Left lung (tissue), 10 donors: ENCODE measurements around the gene ATP6V0A4. TPM values are rescaled to one million over a fixed set of nuclear protein-coding genes. Genes with fewer than 3 reads are reported as not detected.

ENCODE experiments used
- ATAC-seq: fragments of 200-7000 bp; cut with Tn5 transposase; one replicate; pipeline ENCODE4 v1.9.1; 2020; ENCODE audit warnings: moderate library complexity
- DNase-seq, 4 donors: peaks; one replicate each; pipeline ENCODE4 v3.0.0-alpha.2; 2013 to 2020
- H3K27ac ChIP-seq, 2 donors: fragments of 200-600 bp; sonication (generic) in 1 of 2; one replicate each; pipeline versions ENCODE4 v1.5.0 to v1.8.0; 2020 to 2021
- H3K27me3 ChIP-seq, 2 donors: fragments of 200-600 bp; sonication (generic) in 1 of 2; one replicate each; pipeline versions ENCODE4 v1.5.0 to v1.8.0; 2020 to 2021
- H3K36me3 ChIP-seq, 2 donors: fragments of 200-600 bp; sonication (generic) in 1 of 2; one replicate each; pipeline versions ENCODE4 v1.5.0 to v1.8.0; 2020 to 2021
- H3K4me1 ChIP-seq, 2 donors: fragments of 200-600 bp; one replicate each; pipeline ENCODE4 v1.8.0; 2021
- H3K4me3 ChIP-seq, 2 donors: fragments of 200-600 bp; sonication (generic) in 1 of 2; one replicate each; pipeline versions ENCODE4 v1.5.0 to v1.8.0; 2020 to 2021; ENCODE audit warnings: mild to moderate bottlenecking in 1 of 2
- H3K9me3 ChIP-seq, 2 donors: fragments of 200-600 bp; sonication (generic) in 1 of 2; one replicate each; pipeline versions ENCODE4 v1.5.0 to v1.8.0; 2020 to 2021
- intact Hi-C, 2 donors: fragments of 100-400 bp; cut with DNase I; formaldehyde crosslinking; loops; one replicate each; pipeline versions ENCODE4 v1.11.2 to v1.14.2; 2022
- polyA plus RNA-seq, 6 donors: library from polyadenylated mRNA; unstranded; fragments of 120-200 nt; gene quantifications; one replicate each; pipeline ENCODE4 v1.2.1, GENCODE V29; 2013; ENCODE audit not compliant: insufficient read length in 6 of 6
- total RNA-seq, 2 donors: library from RNA; stranded (reverse); fragmentation: NEBNext Ultra II Directional; extraction: Animal tissue kit (Norgen Biotek cat#: 25700); gene quantifications; one replicate each; pipeline ENCODE4 v1.2.1, GENCODE V29; 2021
- TF ChIP-seq, protein P1 (sequence below), 2 donors: fragments of 200-600 bp; sonication (generic) in 1 of 2; IDR thresholded peaks; one replicate each; pipeline versions ENCODE4 v1.5.0 to v1.8.0; 2021; ENCODE audit warnings: antibody characterized with exemption in 2 of 2
- donor health status: DM: no; HTN: yes; CAD: no.
- donor health status: DM: no; HTN: no; CAD: no.

Gene ATP6V0A4
- total and polyA plus RNA-seq, 8 donors, result 0.52 to 7.3 (median 0.87) TPM

GRCh38 chr7:138781004-138781403 is 17.0 kb downstream of the ATP6V0A4 start:
- TF ChIP-seq, protein P1, sequence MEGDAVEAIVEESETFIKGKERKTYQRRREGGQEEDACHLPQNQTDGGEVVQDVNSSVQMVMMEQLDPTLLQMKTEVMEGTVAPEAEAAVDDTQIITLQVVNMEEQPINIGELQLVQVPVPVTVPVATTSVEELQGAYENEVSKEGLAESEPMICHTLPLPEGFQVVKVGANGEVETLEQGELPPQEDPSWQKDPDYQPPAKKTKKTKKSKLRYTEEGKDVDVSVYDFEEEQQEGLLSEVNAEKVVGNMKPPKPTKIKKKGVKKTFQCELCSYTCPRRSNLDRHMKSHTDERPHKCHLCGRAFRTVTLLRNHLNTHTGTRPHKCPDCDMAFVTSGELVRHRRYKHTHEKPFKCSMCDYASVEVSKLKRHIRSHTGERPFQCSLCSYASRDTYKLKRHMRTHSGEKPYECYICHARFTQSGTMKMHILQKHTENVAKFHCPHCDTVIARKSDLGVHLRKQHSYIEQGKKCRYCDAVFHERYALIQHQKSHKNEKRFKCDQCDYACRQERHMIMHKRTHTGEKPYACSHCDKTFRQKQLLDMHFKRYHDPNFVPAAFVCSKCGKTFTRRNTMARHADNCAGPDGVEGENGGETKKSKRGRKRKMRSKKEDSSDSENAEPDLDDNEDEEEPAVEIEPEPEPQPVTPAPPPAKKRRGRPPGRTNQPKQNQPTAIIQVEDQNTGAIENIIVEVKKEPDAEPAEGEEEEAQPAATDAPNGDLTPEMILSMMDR (IDR thresholded peaks at IDR 0.05), result no peak
- Histone ChIP-seq H3K4me3 (no peak overlapping the region), H3K27me3 (no peaks in the 10 kb centered on the region), H3K27ac (no peak overlapping the region), H3K9me3 (peaks cover 0 to 2% of the 10 kb centered on the region in 2 donors), H3K4me1 (no peaks in the 10 kb centered on the region), H3K36me3 (no peaks in the 10 kb centered on the region)
- no peak for DNase-seq
- no peak for ATAC-seq
- intact Hi-C loops, result no loop called here

DNA sequence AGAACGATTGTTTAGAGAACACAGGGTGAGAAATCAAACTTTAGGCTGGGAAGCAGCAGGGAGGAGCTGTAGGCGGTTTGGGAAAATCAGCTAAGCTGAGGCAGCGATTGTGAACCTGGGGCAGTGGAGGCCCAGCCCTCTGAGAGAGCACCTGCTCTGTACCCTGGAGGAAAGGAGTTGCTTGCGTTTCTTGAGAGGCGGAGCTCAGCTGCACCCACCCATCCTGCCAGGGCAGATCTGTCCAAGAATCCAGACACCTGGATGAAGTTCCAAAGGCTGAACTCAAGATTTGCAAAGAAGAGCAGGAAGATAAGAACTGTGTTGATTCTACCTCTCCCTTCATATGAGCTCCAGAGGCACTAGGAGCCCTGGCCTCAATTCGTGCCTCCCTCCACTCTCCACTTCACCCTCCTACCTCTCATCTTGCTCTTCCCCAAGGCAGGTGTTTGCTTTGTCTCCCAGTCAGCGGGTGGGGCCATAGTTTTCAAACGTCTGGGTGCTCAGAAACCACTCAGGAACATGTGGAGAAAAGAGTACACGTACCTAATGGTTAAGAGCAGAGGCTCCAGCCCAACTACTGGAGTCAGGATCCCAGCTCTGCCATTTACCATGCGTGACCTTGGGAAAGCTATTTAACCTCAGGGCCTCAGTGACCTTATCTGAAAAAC is 21.7 kb downstream of the ATP6V0A4 start:
- intact Hi-C loops, result no loop called here
- peak; percentile 88 for ATAC-seq
- H3K27ac ChIP-seq, result no peak overlapping the region

DNA sequence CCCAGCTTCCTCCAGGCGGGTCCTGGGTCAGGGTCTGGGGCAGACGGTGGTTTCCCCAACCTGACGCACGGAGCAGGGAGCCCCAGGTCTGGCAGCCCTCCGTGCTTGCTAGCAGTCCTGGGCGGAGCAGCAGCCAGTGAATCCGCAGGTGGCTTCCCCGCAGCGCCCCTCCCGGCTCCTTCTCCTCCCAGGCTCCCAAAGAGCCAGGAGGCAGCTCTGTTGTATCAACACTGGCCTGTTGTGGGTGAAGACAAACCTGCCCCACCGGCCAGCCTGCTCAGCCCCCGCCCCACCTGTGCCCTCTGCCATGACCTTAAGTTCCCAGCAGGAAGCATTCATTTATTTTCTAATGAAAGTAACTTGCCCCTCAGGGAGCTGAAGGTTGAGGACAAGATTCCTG is 24.2 kb downstream of the ATP6V0A4 start:
- Histone ChIP-seq H3K27ac (no peak overlapping the region), H3K9me3 (no peaks in the 10 kb centered on the region), H3K4me3 (no peak overlapping the region), H3K36me3 (no peaks in the 10 kb centered on the region), H3K4me1 (no peaks in the 10 kb centered on the region), H3K27me3 (peaks cover 0 to 7% of the 10 kb centered on the region in 2 donors)
- no peak for ATAC-seq
- DNase-seq, result no peak
- TF ChIP-seq, protein P1 (IDR thresholded peaks at IDR 0.05), result no peak
- intact Hi-C loops, result no loop called here

More for the DNA sequence above, 21.7 kb downstream of the ATP6V0A4 start:
- Histone ChIP-seq H3K36me3 (no peaks in the 10 kb centered on the region), H3K9me3 (no peaks in the 10 kb centered on the region), H3K27me3 (peaks cover 0 to 7% of the 10 kb centered on the region in 2 donors), H3K4me1 (no peaks in the 10 kb centered on the region), H3K4me3 (no peak overlapping the region)
- peak in 1 of 4 donors; percentile 72 for DNase-seq
- TF ChIP-seq, protein P1 (IDR thresholded peaks at IDR 0.05), result no peak

DNA sequence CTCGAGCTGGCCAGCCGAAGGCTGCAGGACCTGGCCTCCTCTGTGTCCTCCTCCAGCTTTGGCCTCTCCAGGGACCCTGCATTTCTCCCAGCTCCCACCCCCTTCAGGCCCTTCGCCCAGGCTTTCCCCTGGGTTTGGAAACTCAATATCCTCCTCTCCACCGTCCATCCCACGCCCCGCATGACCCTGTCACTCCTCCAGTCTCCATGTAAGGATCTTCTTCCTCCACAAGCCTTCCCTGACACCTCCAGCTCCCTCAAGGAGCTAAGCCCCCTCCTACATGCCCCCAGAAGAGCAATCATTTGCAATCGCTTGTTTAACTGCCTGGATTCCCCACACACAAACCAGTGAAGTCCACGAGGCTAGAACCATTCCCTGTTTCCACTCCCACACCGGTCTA is 24.8 kb downstream of the ATP6V0A4 start:
- TF ChIP-seq, protein P1 (IDR thresholded peaks at IDR 0.05), result no peak
- peaks cover 0 to 7% of the 10 kb centered on the region in 2 donors for H3K27me3 ChIP-seq
- no peaks in the 10 kb centered on the region for H3K4me1 ChIP-seq
- no peak for ATAC-seq
- intact Hi-C loops, result no loop called here
- no peak overlapping the region for H3K27ac ChIP-seq
- H3K36me3 ChIP-seq, result no peaks in the 10 kb centered on the region
- no peak for DNase-seq
- H3K9me3 ChIP-seq, result no peaks in the 10 kb centered on the region
- no peak overlapping the region for H3K4me3 ChIP-seq

- intact Hi-C loops, result no loop called here
- no peak for ATAC-seq
- H3K27me3 ChIP-seq, result peaks cover 0 to 7% of the 10 kb centered on the region in 2 donors
- no peaks in the 10 kb centered on the region for H3K4me1 ChIP-seq
- no peak overlapping the region for H3K27ac ChIP-seq
- no peaks in the 10 kb centered on the region for H3K36me3 ChIP-seq
- H3K9me3 ChIP-seq, result no peaks in the 10 kb centered on the region
- DNase-seq, result no peak
- TF ChIP-seq, protein P1 (IDR thresholded peaks at IDR 0.05), result no peak
- H3K4me3 ChIP-seq, result no peak overlapping the region
Measured at GRCh38 chr7:138770904-138771303, 27.1 kb downstream of the ATP6V0A4 start.
